Measurements from ENCODE around the gene TCF7L2.

GRCh38 chr10:113214331-113214730, 264.3 kb downstream of the TCF7L2 start:
- TF ChIP-seq GATA3 (IDR thresholded peaks at IDR 0.05; ENCODE audit: low read depth, low read length) (no peak), GATA2 (IDR thresholded peaks at IDR 0.05; ENCODE audit: low read depth, low read length) (no peak)

All from SH-SY5Y (cell line).